Stimulated activated CD4-positive, alpha-beta T cell treated with anti-CD3 and anti-CD28 coated beads, Interleukin-4, amount 100 ng/mL, for 1 hour (primary cell): ENCODE measurements around the gene TAL1.
"Not testable (repeated sequence)": the region's sequence is repeated elsewhere in the genome, so short reads cannot be mapped to it uniquely, and the experiment has no call there.

Experiments used
- DNase-seq: peaks from one replicate; pipeline ENCODE4 v3.0.0-alpha.2; 2020

The TAL1 gene

GRCh38 chr1:47232187-47232874, at the start of gene TAL1:
Gene TAL1, minus strand, starts transcription at chr1:47232225. Its CDS starts 6,337 bp downstream, at chr1:47225888.
- no peak for DNase-seq

- DNase-seq, result no peak
Measured at GRCh38 chr1:47280142-47280541, 48.1 kb upstream of the TAL1 start.

GRCh38 chr1:47276850-47277249, 44.8 kb upstream of the TAL1 start:
- no peak for DNase-seq

- DNase-seq, result not testable (repeated sequence)
Measured at GRCh38 chr1:47275811-47276210, 43.8 kb upstream of the TAL1 start.

GRCh38 chr1:47265529-47265928, 33.5 kb upstream of the TAL1 start:
- not testable (repeated sequence) for DNase-seq

- DNase-seq, result peak; percentile 28
Measured at GRCh38 chr1:47262787-47263413, 30.9 kb upstream of the TAL1 start.

- DNase-seq, result no peak
Measured at GRCh38 chr1:47257224-47257623, 25.2 kb upstream of the TAL1 start.

- no peak for DNase-seq
Measured at GRCh38 chr1:47252795-47253194, 20.8 kb upstream of the TAL1 start.

- no peak for DNase-seq
Measured at GRCh38 chr1:47252369-47252768, 20.3 kb upstream of the TAL1 start.

- no peak for DNase-seq
Measured at GRCh38 chr1:47249755-47250154, 17.7 kb upstream of the TAL1 start.

GRCh38 chr1:47244339-47244862, 12.4 kb upstream of the TAL1 start:
- DNase-seq, result no peak

GRCh38 chr1:47243910-47244309, 11.9 kb upstream of the TAL1 start:
- no peak for DNase-seq

GRCh38 chr1:47241114-47242113, 9.4 kb upstream of the TAL1 start:
- DNase-seq, result no peak

GRCh38 chr1:47238935-47239592, 7.0 kb upstream of the TAL1 start:
- no peak for DNase-seq

GRCh38 chr1:47235806-47236205, 3.8 kb upstream of the TAL1 start:
- DNase-seq, result no peak

- DNase-seq, result no peak
Measured at GRCh38 chr1:47235241-47235681, 3.2 kb upstream of the TAL1 start.

- no peak for DNase-seq
Measured at GRCh38 chr1:47233186-47233585, 1.2 kb upstream of the TAL1 start.

- peak; percentile 16 for DNase-seq
Measured at GRCh38 chr1:47231301-47232186, 481 bp downstream of the TAL1 start.

GRCh38 chr1:47230692-47231300, 1.2 kb downstream of the TAL1 start:
- peak; percentile 26 for DNase-seq

- no peak for DNase-seq
Measured at GRCh38 chr1:47229886-47230691, 1.9 kb downstream of the TAL1 start.
